Measurements from ENCODE around the gene SLC10A7.

- no peak for TF ChIP-seq CTCF (IDR thresholded peaks at IDR 0.05; ENCODE audit: poor library complexity)
- TF ChIP-seq EZH2 (IDR thresholded peaks at IDR 0.05; ENCODE audit: borderline replicate concordance), result no peak
Measured at GRCh38 chr4:146282657-146283056, 239.1 kb downstream of the SLC10A7 start.
